HUES48 (cell line): ENCODE data around the gene PTPRG.
"Not testable (repeated sequence)": the region's sequence is repeated elsewhere in the genome, so short reads cannot be mapped to it uniquely, and the experiment has no call there.

Experiments used
- H3K27ac ChIP-seq: one replicate; pipeline ENCODE4 v1.7.0; 2013; ENCODE audit warnings: low read depth, low read length, inconsistent platforms
- H3K27me3 ChIP-seq: 2 replicates; pipeline ENCODE4 v1.6.1; 2013; ENCODE audit warnings: mild to moderate bottlenecking, low read length; ENCODE audit not compliant: control insufficient read depth, insufficient read depth
- H3K36me3 ChIP-seq: 2 replicates; pipeline ENCODE4 v1.6.1; 2013; ENCODE audit warnings: low read length; ENCODE audit not compliant: control insufficient read depth, insufficient read depth
- H3K4me1 ChIP-seq: 2 replicates; pipeline ENCODE4 v1.6.1; 2013; ENCODE audit warnings: mild to moderate bottlenecking, low read length; ENCODE audit not compliant: control insufficient read depth, insufficient read depth
- H3K4me3 ChIP-seq: 2 replicates; pipeline ENCODE4 v1.5.1; 2013; ENCODE audit warnings: mild to moderate bottlenecking, low read depth, low read length
- H3K9ac ChIP-seq: 2 replicates; pipeline ENCODE4 v1.6.1; 2013; ENCODE audit warnings: mild to moderate bottlenecking, low read depth, low read length, moderate library complexity
- H3K9me3 ChIP-seq: 2 replicates; pipeline ENCODE4 v1.6.1; 2013; ENCODE audit warnings: low read length; ENCODE audit not compliant: control insufficient read depth, insufficient read depth

The PTPRG gene

GRCh38 chr3:62027796-62028195 lies 466.4 kb downstream of the PTPRG start:
- Histone ChIP-seq H3K27ac (no peak overlapping the region), H3K36me3 (no peaks in the 10 kb centered on the region), H3K9ac (no peak overlapping the region), H3K4me3 (no peak overlapping the region), H3K27me3 (no peaks in the 10 kb centered on the region), H3K9me3 (no peaks in the 10 kb centered on the region), H3K4me1 (peaks cover 13% of the 10 kb centered on the region)

- no peak overlapping the region for H3K27ac ChIP-seq
- no peaks in the 10 kb centered on the region for H3K9me3 ChIP-seq
- H3K36me3 ChIP-seq = no peaks in the 10 kb centered on the region
- H3K4me1 ChIP-seq = peaks cover 10% of the 10 kb centered on the region
- H3K27me3 ChIP-seq = no peaks in the 10 kb centered on the region
- no peak overlapping the region for H3K9ac ChIP-seq
- no peak overlapping the region for H3K4me3 ChIP-seq
These were observed 466.9 kb downstream of the PTPRG start for GRCh38 chr3:62028236-62028635.

- H3K4me1 ChIP-seq = no peaks in the 10 kb centered on the region
- H3K36me3 ChIP-seq = no peaks in the 10 kb centered on the region
- H3K9ac ChIP-seq = no peak overlapping the region
- no peak overlapping the region for H3K4me3 ChIP-seq
- no peak overlapping the region for H3K27ac ChIP-seq
- no peaks in the 10 kb centered on the region for H3K27me3 ChIP-seq
- H3K9me3 ChIP-seq = no peaks in the 10 kb centered on the region
These were observed 471.4 kb downstream of the PTPRG start for GRCh38 chr3:62032738-62033137.

- no peaks in the 10 kb centered on the region for H3K27me3 ChIP-seq
- H3K36me3 ChIP-seq = no peaks in the 10 kb centered on the region
- no peaks in the 10 kb centered on the region for H3K4me1 ChIP-seq
- no peak overlapping the region for H3K4me3 ChIP-seq
- no peaks in the 10 kb centered on the region for H3K9me3 ChIP-seq
- H3K9ac ChIP-seq = no peak overlapping the region
- no peak overlapping the region for H3K27ac ChIP-seq
These were observed 474.2 kb downstream of the PTPRG start for GRCh38 chr3:62035402-62036057.

GRCh38 chr3:62036726-62037125 lies 475.4 kb downstream of the PTPRG start:
- no peak overlapping the region for H3K9ac ChIP-seq
- H3K4me1 ChIP-seq = no peaks in the 10 kb centered on the region
- no peaks in the 10 kb centered on the region for H3K36me3 ChIP-seq
- H3K9me3 ChIP-seq = no peaks in the 10 kb centered on the region
- H3K27ac ChIP-seq = no peak overlapping the region
- H3K4me3 ChIP-seq = no peak overlapping the region
- H3K27me3 ChIP-seq = no peaks in the 10 kb centered on the region

GRCh38 chr3:62038798-62039197 lies 477.4 kb downstream of the PTPRG start:
- not testable (repeated sequence) for H3K4me3 ChIP-seq, H3K4me1 ChIP-seq, H3K36me3 ChIP-seq, H3K27me3 ChIP-seq, H3K27ac ChIP-seq, H3K9ac ChIP-seq, H3K9me3 ChIP-seq

- no peaks in the 10 kb centered on the region for H3K36me3 ChIP-seq
- peaks cover 2% of the 10 kb centered on the region for H3K4me1 ChIP-seq
- no peaks in the 10 kb centered on the region for H3K27me3 ChIP-seq
These were observed 478.2 kb downstream of the PTPRG start for GRCh38 chr3:62039586-62039985.

GRCh38 chr3:62041681-62042080 lies 480.3 kb downstream of the PTPRG start:
- Histone ChIP-seq H3K27me3 (no peaks in the 10 kb centered on the region), H3K4me3 (no peak overlapping the region), H3K4me1 (peaks cover 21% of the 10 kb centered on the region), H3K36me3 (no peaks in the 10 kb centered on the region), H3K27ac (no peak overlapping the region), H3K9me3 (no peaks in the 10 kb centered on the region), H3K9ac (no peak overlapping the region)

More at GRCh38 chr3:62039586-62039985, 478.2 kb downstream of the PTPRG start:
- Histone ChIP-seq H3K9ac (no peak overlapping the region), H3K9me3 (no peaks in the 10 kb centered on the region), H3K4me3 (no peak overlapping the region), H3K27ac (no peak overlapping the region)

- peak overlapping the region; percentile 11; the same call in 1 of the 2 replicates for H3K9ac ChIP-seq
- no peaks in the 10 kb centered on the region for H3K9me3 ChIP-seq
- H3K4me3 ChIP-seq = no peak overlapping the region
- no peaks in the 10 kb centered on the region for H3K27me3 ChIP-seq
- H3K4me1 ChIP-seq = peaks cover 42% of the 10 kb centered on the region
- peak overlapping the region; percentile 56 for H3K27ac ChIP-seq
- no peaks in the 10 kb centered on the region for H3K36me3 ChIP-seq
These were observed 483.6 kb downstream of the PTPRG start for GRCh38 chr3:62044874-62045411.

GRCh38 chr3:62046326-62046725 lies 485.0 kb downstream of the PTPRG start:
- Histone ChIP-seq H3K4me1 (peaks cover 42% of the 10 kb centered on the region), H3K4me3 (no peak overlapping the region), H3K27ac (no peak overlapping the region), H3K9me3 (no peaks in the 10 kb centered on the region), H3K27me3 (no peaks in the 10 kb centered on the region), H3K36me3 (no peaks in the 10 kb centered on the region), H3K9ac (no peak overlapping the region)

GRCh38 chr3:62048577-62048976 lies 487.2 kb downstream of the PTPRG start:
- Histone ChIP-seq H3K4me1 (peaks cover 42% of the 10 kb centered on the region), H3K9ac (no peak overlapping the region), H3K27me3 (no peaks in the 10 kb centered on the region), H3K4me3 (no peak overlapping the region), H3K9me3 (no peaks in the 10 kb centered on the region), H3K27ac (no peak overlapping the region), H3K36me3 (no peaks in the 10 kb centered on the region)
